NCI-H2081 treated with DMSO at 0.1 percent for 48 hours (cell line): Measurements from ENCODE around the gene APPL2.

ENCODE experiments used
- DNase-seq: peaks from one replicate; lab custom pipeline; 2025; lab: John Stamatoyannopoulos, UW

APPL2 gene

GRCh38 chr12:105222726-105223351 lies 13.1 kb downstream of the APPL2 start:
- DNase-seq = no peak

- DNase-seq = no peak
These were observed 13.7 kb downstream of the APPL2 start for GRCh38 chr12:105222284-105222655.

GRCh38 chr12:105221583-105222283 lies 14.2 kb downstream of the APPL2 start:
- DNase-seq = no peak

GRCh38 chr12:105220929-105221290 lies 15.1 kb downstream of the APPL2 start:
- DNase-seq = no peak

GRCh38 chr12:105220150-105220928 lies 15.6 kb downstream of the APPL2 start:
- DNase-seq = no peak

- DNase-seq = no peak
These were observed 16.5 kb downstream of the APPL2 start for GRCh38 chr12:105219261-105220028.

GRCh38 chr12:105218434-105218833 lies 17.5 kb downstream of the APPL2 start:
- DNase-seq = no peak

- DNase-seq = no peak
These were observed 21.2 kb downstream of the APPL2 start for GRCh38 chr12:105214670-105215375.

- DNase-seq = no peak
These were observed 21.8 kb downstream of the APPL2 start for GRCh38 chr12:105214148-105214547.

GRCh38 chr12:105212438-105212837 lies 23.5 kb downstream of the APPL2 start:
- no peak for DNase-seq

GRCh38 chr12:105209091-105209490 lies 26.9 kb downstream of the APPL2 start:
- DNase-seq = no peak

GRCh38 chr12:105206686-105207374 lies 29.1 kb downstream of the APPL2 start:
- DNase-seq = no peak

- no peak for DNase-seq
These were observed 30.5 kb downstream of the APPL2 start for GRCh38 chr12:105205322-105206048.

- no peak for DNase-seq
These were observed 31.1 kb downstream of the APPL2 start for GRCh38 chr12:105204916-105205315.

- DNase-seq = no peak
These were observed 31.8 kb downstream of the APPL2 start for GRCh38 chr12:105204127-105204526.

GRCh38 chr12:105202202-105202601 lies 33.8 kb downstream of the APPL2 start:
- DNase-seq = no peak

- no peak for DNase-seq
These were observed 34.7 kb downstream of the APPL2 start for GRCh38 chr12:105201299-105201698.

- no peak for DNase-seq
These were observed 35.6 kb downstream of the APPL2 start for GRCh38 chr12:105200385-105200784.

- no peak for DNase-seq
These were observed 37.0 kb downstream of the APPL2 start for GRCh38 chr12:105198961-105199360.

- DNase-seq = no peak
These were observed 39.9 kb downstream of the APPL2 start for GRCh38 chr12:105196090-105196489.
